Stimulated activated memory B cell treated with anti-CD40 and anti-IgM and Interleukin-4, amounts not matched to agents 10 μg/mL and 1 μg/mL and 100 μg/mL, for 72 hours (primary cell): Measurements from ENCODE around the gene NOP14.
"Not testable (repeated sequence)": the region's sequence is repeated elsewhere in the genome, so short reads cannot be mapped to it uniquely, and the experiment has no call there.

ENCODE experiments used
- ATAC-seq: fragments of 150-1000 bp; cut with Tn5 transposase; 2 replicates; pipeline ENCODE4 v1.10.0; 2021
- H3K27ac Mint-ChIP-seq: one replicate; pipeline ENCODE4 v1.8.0; 2022; ENCODE audit warnings: mild to moderate bottlenecking, mixed read lengths
- H3K27me3 Mint-ChIP-seq: one replicate; pipeline ENCODE4 v1.8.0; 2022; ENCODE audit warnings: mixed read lengths
- H3K36me3 Mint-ChIP-seq: one replicate; pipeline ENCODE4 v1.8.0; 2022; ENCODE audit warnings: mixed read lengths
- H3K4me1 Mint-ChIP-seq: one replicate; pipeline ENCODE4 v1.8.0; 2022; ENCODE audit warnings: mixed read lengths
- H3K4me3 Mint-ChIP-seq: one replicate; pipeline ENCODE4 v1.8.0; 2022; ENCODE audit warnings: mild to moderate bottlenecking, moderate library complexity, mixed read lengths
- H3K9me3 Mint-ChIP-seq: one replicate; pipeline ENCODE4 v1.8.0; 2022; ENCODE audit warnings: mixed read lengths

NOP14 gene

DNA sequence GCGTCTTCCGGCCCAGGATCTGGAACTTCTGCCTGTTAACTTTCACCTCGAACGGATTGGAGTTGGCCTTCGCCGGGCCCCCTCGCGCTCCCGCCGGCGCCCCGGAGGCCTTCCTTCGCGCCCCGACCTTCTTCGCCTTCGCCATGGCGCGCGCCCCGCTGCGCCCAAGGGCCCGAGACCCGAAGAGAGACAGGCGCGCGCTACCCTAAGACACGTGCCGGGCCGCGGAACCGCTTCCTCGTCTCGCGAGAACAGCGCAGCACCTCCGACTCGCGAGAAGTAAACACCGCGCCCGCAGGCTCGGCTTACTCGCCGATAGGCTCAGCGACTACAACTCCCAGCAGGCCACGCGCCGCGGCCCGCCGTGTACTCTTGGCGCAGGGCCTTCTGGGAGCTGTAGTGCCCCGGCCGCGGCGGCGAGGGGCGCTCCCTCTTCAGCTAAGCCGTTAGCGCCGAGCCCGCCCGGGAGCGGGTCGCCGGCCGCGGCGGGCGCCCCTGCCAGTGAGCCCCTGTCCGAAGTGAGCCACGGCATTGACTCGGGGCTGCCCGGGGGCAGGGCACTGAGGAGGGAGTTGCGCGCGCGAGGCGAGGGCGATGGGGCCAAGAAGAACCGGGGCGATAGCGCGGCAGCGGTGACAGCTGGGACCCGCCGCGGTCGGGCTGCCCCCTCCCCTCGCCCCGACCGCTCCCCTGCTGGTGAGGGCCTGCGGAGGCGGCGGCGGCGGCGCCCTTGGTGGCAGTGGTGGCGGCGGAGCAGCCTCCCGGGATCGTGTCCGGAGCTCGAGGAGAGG, at the start of gene NOP14, which contains the start of gene GRK4:
TSS of gene NOP14 (minus strand) at position 232 of the 791 bp plus-strand sequence. CDS start at position 145, 87 bp downstream.
TSS of gene GRK4 (plus strand) at position 397 of the 791 bp plus-strand sequence. CDS start 500 bp downstream, outside the sequence.
- Mint-ChIP-seq H3K36me3 (peaks cover 17% of the 10 kb centered on the region), H3K27ac (peak within 1 kb of the TSS; percentile 95), H3K9me3 (no peaks in the 10 kb centered on the region), H3K4me1 (peaks cover 40% of the 10 kb centered on the region), H3K4me3 (peak within 1 kb of the TSS; percentile 94), H3K27me3 (no peaks in the 10 kb centered on the region)
- peak; percentile 97 for ATAC-seq

- Mint-ChIP-seq H3K27ac (no peak overlapping the region), H3K36me3 (no peaks in the 10 kb centered on the region), H3K4me3 (no peak overlapping the region), H3K27me3 (peaks cover 38% of the 10 kb centered on the region), H3K4me1 (peaks cover 17% of the 10 kb centered on the region), H3K9me3 (no peaks in the 10 kb centered on the region)
- no peak for ATAC-seq
Observed at GRCh38 chr4:3011456-3012220, 48.4 kb upstream of the NOP14 start.

DNA sequence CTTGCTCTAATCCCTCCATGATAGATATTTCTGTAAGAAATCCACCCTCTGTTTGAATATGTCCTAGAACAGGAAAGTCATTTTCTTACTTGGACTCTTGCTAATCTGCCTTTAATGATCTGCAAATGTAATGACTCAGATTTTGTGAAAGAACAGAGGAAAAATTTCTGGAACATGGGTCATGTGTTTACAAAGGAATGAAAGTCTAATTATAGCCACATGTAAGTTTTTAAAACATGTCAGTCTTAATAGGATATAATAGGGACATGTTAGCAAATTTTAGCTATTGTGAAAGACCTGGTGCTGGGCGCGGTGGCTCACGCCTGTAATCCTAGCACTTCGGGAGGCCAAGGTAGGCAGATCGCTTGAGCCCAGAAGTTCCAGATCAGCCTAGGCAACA, 47.8 kb upstream of the NOP14 start:
- peaks cover 41% of the 10 kb centered on the region for H3K27me3 Mint-ChIP-seq
- no peak overlapping the region for H3K27ac Mint-ChIP-seq
- H3K4me3 Mint-ChIP-seq, result no peak overlapping the region
- no peaks in the 10 kb centered on the region for H3K9me3 Mint-ChIP-seq
- no peak for ATAC-seq
- H3K4me1 Mint-ChIP-seq, result peaks cover 17% of the 10 kb centered on the region
- H3K36me3 Mint-ChIP-seq, result no peaks in the 10 kb centered on the region

DNA sequence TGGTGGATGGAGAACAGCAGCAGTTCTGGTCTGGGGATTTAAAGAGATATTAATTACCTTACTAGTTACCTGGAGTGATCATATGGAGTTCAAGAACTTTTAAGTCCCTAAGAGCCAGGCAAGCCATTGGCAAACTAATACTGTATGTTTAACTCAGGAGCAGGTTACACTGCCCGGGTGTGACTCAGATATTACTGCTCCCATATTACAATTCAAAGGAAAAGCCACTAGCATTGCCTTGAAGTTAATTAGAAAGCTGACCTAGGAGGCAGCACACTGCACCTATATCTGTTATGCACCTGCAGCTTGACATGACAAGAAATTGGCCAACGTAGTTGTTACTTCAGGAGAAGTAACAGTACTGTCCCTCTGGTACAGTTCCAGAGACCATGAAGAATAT, 47.4 kb upstream of the NOP14 start:
- no peaks in the 10 kb centered on the region for H3K9me3 Mint-ChIP-seq
- peaks cover 41% of the 10 kb centered on the region for H3K27me3 Mint-ChIP-seq

GRCh38 chr4:3009422-3009821, 46.2 kb upstream of the NOP14 start:
- H3K27ac Mint-ChIP-seq, result no peak overlapping the region
- H3K9me3 Mint-ChIP-seq, result no peaks in the 10 kb centered on the region
- H3K4me1 Mint-ChIP-seq, result peaks cover 17% of the 10 kb centered on the region
- peaks cover 32% of the 10 kb centered on the region for H3K27me3 Mint-ChIP-seq
- H3K4me3 Mint-ChIP-seq, result no peak overlapping the region
- ATAC-seq, result peak; percentile 64
- H3K36me3 Mint-ChIP-seq, result no peaks in the 10 kb centered on the region

More for the DNA sequence above, 47.4 kb upstream of the NOP14 start:
- no peak for ATAC-seq
- Mint-ChIP-seq H3K4me1 (peaks cover 17% of the 10 kb centered on the region), H3K36me3 (no peaks in the 10 kb centered on the region), H3K4me3 (no peak overlapping the region), H3K27ac (no peak overlapping the region)

- Mint-ChIP-seq H3K36me3 (no peaks in the 10 kb centered on the region), H3K4me3 (no peak overlapping the region), H3K4me1 (peaks cover 6% of the 10 kb centered on the region), H3K27ac (no peak overlapping the region), H3K27me3 (peaks cover 35% of the 10 kb centered on the region), H3K9me3 (no peaks in the 10 kb centered on the region)
- ATAC-seq, result no peak
Observed at GRCh38 chr4:3007724-3008123, 44.5 kb upstream of the NOP14 start.

DNA sequence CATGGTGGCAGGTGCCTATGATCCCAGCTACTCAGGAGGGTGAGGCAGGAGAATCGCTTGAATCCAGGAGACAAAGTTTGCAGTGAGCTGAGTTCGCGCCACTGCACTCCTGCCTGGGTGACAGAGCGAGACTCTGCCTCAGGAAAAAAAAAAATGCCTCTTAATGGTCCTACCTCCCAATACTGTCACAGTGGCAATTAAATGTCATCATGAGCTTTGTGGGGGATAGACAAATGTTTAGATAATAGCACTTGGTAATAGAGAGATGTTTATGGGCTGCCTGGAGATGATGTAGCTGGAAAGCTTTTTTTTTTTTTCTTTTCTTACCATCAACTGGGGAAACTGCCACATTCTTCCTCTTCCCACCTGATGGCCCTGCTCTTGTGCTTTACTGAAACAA, 33.2 kb upstream of the NOP14 start:
- H3K27ac Mint-ChIP-seq, result no peak overlapping the region
- peaks cover 6% of the 10 kb centered on the region for H3K4me1 Mint-ChIP-seq
- no peaks in the 10 kb centered on the region for H3K36me3 Mint-ChIP-seq
- ATAC-seq, result no peak
- H3K27me3 Mint-ChIP-seq, result no peaks in the 10 kb centered on the region
- no peak overlapping the region for H3K4me3 Mint-ChIP-seq
- no peaks in the 10 kb centered on the region for H3K9me3 Mint-ChIP-seq

DNA sequence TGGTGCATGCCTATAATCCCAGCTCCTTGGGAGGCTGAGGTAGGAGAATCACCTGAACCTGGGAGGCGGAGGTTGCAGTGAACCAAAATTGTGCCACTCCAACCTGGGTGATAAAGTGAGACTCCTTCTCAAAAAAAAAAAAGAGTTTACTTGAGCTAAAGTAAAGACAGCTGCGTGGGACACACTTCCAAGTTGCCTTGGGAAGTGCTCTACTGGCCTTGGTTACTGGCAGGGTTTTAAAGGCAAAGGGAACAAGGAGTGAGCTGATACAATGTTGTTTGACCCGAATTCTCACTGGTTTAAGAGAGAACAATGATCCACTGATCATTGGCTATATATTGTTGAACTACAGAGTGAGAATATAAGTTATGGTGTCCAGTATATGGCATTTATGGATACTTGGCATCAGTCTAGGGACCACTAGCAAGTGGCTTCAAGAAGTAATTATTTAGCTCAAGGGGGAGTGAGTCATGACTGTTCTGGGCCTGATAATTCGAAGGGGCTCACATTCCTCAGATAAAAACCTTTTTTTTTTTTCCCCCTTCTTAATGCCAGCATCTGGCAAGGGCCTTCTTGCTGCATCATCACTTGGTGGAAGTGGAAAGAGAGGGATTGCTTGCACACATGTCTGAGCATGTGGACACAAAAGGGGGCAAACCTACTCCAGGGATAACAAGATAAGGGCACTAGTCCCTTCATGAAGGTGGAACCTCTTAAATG, 32.5 kb upstream of the NOP14 start:
- no peak overlapping the region for H3K4me3 Mint-ChIP-seq
- H3K4me1 Mint-ChIP-seq, result peaks cover 6% of the 10 kb centered on the region
- no peaks in the 10 kb centered on the region for H3K36me3 Mint-ChIP-seq
- no peaks in the 10 kb centered on the region for H3K9me3 Mint-ChIP-seq
- no peak for ATAC-seq
- H3K27ac Mint-ChIP-seq, result no peak overlapping the region
- H3K27me3 Mint-ChIP-seq, result no peaks in the 10 kb centered on the region

DNA sequence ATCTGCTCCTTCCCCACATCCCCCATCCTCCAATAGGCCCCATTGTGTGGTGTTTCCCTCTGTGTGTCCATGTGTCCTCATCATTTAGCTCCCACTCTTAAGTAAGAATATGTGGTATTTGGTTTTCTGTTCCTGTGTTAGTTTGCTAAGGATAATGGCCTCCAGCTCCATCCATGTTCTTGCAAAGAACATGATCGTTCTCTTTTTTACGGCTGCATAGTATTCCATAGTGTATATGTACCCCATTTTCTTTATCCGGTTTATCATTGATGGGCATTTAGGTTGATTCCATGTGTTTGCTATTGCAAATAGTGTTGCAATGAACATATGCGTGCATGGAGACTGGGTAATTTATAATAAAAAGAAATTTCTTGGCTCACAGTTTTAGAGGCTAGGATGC, 31.7 kb upstream of the NOP14 start:
- ATAC-seq, result no peak
- no peaks in the 10 kb centered on the region for H3K36me3 Mint-ChIP-seq
- H3K27me3 Mint-ChIP-seq, result no peaks in the 10 kb centered on the region
- no peak overlapping the region for H3K4me3 Mint-ChIP-seq
- H3K9me3 Mint-ChIP-seq, result no peaks in the 10 kb centered on the region
- H3K27ac Mint-ChIP-seq, result no peak overlapping the region
- H3K4me1 Mint-ChIP-seq, result peaks cover 6% of the 10 kb centered on the region

DNA sequence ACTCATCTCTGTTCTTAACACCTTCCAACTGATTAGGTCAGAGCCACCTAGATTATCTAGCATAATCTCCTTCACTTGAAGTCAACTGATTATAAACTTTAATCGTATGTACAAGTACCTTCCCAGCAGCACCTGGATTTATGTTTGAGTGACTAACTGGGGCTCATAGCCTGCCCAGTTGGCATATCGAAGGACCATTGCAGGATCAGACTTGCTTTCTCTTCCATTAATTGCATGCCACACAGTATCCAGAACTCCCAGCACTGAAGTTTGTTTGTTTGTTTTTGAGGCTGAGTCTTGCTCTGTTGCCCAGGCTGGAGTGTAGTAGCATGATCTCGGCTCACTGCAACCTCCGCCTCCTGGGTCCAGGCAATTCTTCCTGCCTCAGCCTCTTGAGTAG, 28.0 kb upstream of the NOP14 start:
- H3K4me1 Mint-ChIP-seq, result no peaks in the 10 kb centered on the region
- no peak overlapping the region for H3K27ac Mint-ChIP-seq
- H3K27me3 Mint-ChIP-seq, result peaks cover 14% of the 10 kb centered on the region
- no peak for ATAC-seq
- H3K9me3 Mint-ChIP-seq, result no peaks in the 10 kb centered on the region
- H3K4me3 Mint-ChIP-seq, result no peak overlapping the region
- no peaks in the 10 kb centered on the region for H3K36me3 Mint-ChIP-seq

GRCh38 chr4:2983715-2984114, 20.5 kb upstream of the NOP14 start:
- H3K27me3 Mint-ChIP-seq, result peaks cover 17% of the 10 kb centered on the region
- not testable (repeated sequence) for ATAC-seq, H3K4me1 Mint-ChIP-seq, H3K36me3 Mint-ChIP-seq, H3K27ac Mint-ChIP-seq, H3K4me3 Mint-ChIP-seq
- H3K9me3 Mint-ChIP-seq, result peaks cover 18% of the 10 kb centered on the region

GRCh38 chr4:2982012-2982411, 18.8 kb upstream of the NOP14 start:
- H3K27me3 Mint-ChIP-seq, result peaks cover 8% of the 10 kb centered on the region
- no peak for ATAC-seq
- H3K9me3 Mint-ChIP-seq, result peaks cover 18% of the 10 kb centered on the region
- H3K4me3 Mint-ChIP-seq, result no peak overlapping the region
- H3K27ac Mint-ChIP-seq, result no peak overlapping the region
- no peaks in the 10 kb centered on the region for H3K36me3 Mint-ChIP-seq
- H3K4me1 Mint-ChIP-seq, result peaks cover 6% of the 10 kb centered on the region

DNA sequence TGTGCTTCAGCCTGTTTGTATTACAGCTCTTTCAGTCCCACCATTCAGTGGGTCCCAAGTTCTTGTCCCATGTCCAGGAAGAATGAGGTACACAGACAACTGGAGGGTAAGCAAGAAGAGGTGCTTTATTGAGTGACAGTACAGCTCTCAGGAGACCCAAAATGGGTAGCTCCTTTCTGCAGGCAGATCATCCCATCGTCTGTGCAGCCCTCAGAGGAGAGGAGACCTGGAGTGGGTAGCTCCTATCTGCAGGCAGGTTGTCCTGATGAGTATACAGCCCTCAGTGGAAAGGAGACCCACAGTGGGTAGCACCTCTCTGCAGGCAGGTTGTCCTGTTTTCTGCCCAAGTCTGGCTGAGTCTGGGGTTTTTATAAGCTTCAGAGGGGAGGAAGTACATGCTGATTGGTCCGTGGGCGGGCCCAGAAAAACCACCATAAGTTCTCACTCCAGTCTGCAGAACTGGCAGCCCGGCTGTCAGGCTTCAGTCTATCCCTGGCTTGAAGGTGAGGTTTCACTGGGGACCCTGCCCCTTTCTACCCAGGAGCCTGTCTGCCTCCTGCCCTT, 18.1 kb upstream of the NOP14 start:
- no peaks in the 10 kb centered on the region for H3K36me3 Mint-ChIP-seq
- ATAC-seq, result no peak
- no peak overlapping the region for H3K27ac Mint-ChIP-seq
- no peak overlapping the region for H3K4me3 Mint-ChIP-seq
- peaks cover 8% of the 10 kb centered on the region for H3K27me3 Mint-ChIP-seq
- H3K9me3 Mint-ChIP-seq, result peaks cover 18% of the 10 kb centered on the region
- H3K4me1 Mint-ChIP-seq, result peaks cover 6% of the 10 kb centered on the region

GRCh38 chr4:2977211-2978088, 14.2 kb upstream of the NOP14 start:
- Mint-ChIP-seq H3K36me3 (peaks cover 5% of the 10 kb centered on the region), H3K27me3 (peaks cover 12% of the 10 kb centered on the region), H3K4me3 (no peak overlapping the region), H3K9me3 (peaks cover 7% of the 10 kb centered on the region), H3K4me1 (peaks cover 6% of the 10 kb centered on the region), H3K27ac (no peak overlapping the region)
- no peak for ATAC-seq
